GM21737 (cell line): ENCODE results near the gene TAS1R3.

Experiments used
- ATAC-seq: cut with Tn5 transposase; IDR thresholded peaks from one replicate; pipeline ENCODE4 v1.9.1; 2021; ENCODE audit warnings: mild to moderate bottlenecking, moderate library complexity; ENCODE audit not compliant: unreplicated experiment

TAS1R3 gene

DNA sequence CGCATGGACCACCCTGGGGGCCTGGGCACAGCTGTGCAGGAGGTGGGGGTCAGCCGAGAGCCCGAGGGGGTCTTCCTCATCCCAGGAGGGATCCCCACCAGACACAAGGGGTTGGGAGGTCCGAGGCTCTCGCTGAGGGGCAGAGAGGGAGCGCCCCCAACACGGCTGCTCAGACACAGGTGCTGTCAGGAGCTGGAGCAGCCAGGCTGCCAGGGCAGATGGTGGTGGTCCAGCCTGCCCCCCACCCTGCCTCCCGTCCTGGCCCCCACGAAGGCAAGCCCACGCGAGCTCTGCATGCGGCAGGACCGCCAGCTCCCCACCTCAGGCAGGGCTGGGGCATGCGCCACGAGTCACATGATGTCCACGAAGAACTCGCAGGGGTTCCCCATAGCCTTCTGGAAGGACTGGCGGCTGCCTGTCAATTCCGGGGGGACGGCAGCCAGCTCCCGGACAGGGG is 4.7 kb downstream of the TAS1R3 start:
- no peak for ATAC-seq

DNA sequence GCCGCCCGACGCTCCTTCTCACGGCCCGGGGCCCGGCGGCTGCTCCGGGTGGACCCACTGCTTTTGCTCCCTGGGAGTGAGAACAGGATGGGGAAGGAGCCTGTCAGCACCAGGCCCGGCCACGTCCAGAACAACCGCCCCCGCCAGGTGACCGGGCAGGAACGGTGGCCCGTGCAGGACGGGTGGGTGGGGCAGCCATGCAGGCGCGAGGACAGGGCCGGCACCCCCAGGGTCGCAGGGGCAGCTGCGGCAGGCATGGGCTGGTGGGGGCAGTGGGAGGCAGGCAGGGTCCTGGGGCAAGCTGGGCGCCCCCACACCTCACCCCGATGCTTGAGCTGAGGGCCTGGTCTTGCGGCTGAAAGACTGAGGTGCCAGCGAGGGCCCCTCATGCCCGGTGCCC is 5.4 kb downstream of the TAS1R3 start:
- ATAC-seq, result no peak

DNA sequence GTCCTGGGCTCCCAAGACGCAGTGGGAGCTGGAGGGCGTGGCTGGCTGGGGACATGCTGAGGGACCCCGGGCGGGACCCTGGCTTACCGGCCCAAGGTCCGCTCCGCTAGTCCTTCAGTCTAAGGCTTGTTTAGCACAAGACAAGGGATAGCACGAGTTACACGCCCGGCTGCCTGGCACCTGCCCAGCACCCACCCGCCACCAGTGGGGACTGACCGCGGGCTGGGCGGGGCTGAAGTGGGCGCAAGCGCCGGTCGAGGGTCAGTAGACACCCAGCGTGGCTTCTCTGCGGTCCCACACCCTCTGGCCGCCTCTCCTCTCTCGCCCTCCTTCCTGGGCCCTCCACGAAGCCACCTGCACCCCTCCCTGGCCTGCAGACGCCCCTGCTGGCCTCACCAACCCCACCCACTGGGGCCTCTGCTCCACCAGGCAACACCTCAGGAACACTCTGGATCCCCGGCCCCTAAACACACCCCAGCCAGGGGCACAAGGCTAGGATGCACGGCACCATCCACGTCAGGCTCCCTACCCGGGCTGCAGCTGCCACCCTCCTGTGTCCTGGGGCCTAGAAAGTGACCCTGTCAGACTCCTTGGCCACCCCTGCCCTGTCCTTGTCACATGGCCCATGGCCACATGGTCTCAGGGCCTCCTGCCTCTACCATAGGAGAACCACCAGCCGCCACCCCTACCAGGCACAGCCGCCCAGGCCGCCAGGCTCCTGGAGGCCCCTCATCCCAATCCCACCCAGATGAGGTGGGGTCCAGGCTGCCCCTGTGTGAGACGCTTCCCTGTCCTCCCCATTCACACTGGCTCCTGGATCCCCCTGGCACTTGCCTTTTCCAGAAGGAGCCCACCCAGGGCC is 6.1 kb downstream of the TAS1R3 start:
- ATAC-seq, result no peak

DNA sequence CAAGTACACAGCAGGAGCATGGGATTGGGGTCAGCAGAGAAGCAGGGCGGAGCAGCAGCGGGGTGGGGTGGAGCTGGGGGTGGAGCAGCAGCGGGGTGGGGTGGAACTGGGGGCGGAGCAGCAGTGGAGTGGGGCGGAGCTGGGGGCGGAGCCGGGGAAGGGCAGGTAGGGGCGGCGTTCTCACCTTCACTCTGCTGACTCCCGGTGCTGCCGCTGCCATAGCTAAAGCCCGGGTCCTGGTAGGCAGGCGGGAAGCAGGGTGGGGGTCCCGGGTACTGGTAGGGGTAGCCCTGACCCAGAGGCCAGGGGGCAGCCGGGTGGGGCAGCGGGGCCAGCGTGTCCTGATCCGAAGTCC is 6.7 kb downstream of the TAS1R3 start:
- ATAC-seq, result no peak

DNA sequence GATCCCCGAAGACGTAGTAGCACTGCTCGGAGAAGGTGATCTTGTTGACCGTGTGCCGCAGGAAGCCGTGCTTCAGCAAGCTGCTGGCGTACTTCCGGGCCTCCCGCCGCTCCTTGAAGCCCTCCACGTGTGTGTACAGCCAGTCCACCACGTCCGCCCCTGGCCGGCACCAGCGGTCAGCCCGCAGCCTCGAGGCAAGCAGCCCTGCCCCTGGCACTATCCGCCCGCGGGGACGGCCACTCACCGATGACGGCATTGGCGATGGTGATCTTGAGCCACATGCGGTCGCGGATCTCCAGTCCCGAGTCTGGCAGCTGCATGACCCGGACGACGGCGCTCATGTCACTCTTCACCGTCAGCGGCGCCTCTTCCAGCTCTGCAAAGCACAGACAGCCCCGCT is 7.2 kb downstream of the TAS1R3 start:
- ATAC-seq, result no peak

DNA sequence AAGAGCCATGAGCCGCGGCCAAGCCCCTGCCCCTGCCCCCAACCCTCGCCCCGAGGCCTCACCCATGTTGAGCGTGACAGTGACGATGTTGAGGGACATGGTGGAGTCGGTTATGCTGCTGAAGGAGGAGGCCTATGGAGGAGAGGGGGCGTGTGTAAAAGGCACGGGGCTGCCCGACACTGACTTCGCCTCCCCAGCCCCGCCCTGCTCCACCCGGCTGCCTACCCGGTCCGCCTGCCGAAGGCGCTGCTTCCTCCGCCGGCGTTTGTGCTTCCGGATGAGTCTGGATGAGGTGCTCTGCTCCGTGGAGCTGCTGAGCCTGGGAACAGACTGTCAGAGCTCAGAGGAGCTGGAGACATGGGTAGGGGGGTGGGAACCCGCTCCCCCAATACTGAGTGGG is 9.1 kb downstream of the TAS1R3 start:
- no peak for ATAC-seq

DNA sequence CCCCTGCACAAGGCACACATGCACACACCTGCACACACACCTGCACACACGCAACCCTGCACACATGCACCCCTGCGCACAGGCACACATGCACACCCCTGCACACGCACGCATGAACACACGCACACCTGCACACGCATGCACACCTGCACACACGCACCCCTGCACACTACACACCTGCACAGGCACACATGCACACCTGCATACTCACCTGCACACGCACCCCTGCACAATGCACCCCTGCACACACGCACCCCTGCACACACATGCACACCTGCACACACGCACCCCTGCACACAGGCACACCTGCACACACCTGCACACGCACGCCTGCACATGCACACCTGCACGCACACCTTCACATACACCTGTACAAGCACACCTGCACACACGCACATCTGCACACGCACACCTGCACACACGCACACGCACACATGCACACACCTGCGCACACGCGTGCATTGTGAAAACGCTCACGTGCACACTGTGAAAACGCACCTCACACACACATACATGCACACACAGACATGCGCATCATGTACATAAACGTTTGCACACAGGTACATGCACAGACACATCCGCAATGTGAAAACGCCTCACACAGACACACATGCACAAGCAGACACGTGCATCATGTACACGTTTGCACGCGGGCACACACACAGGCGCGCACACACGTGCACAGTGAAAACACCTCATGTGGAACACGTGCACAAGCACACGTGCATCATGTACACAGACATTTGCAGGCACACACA is 9.9 kb downstream of the TAS1R3 start:
- ATAC-seq, result no peak

DNA sequence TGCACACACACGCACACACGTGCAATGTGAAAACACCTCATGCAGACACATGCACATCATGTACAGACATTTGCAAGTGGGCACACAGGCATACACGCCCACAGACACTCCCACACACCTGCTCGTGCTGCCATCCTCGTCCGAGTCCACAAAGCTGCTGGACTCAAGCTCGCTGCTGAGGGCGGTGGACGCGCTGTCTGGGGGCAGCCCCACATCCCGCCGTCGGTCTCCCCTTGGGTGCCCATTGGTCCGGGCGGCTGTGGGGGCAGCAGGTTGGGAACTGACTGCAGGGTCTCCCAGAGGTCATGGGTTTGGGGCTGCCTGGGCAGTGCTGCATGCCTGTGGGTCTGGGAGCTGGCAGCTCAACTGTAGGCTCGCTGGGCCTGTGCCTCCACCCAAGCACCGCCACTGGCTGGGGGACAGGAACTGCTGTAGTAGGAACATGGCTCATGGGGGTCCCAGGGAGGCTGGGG is 10.5 kb downstream of the TAS1R3 start:
- no peak for ATAC-seq

DNA sequence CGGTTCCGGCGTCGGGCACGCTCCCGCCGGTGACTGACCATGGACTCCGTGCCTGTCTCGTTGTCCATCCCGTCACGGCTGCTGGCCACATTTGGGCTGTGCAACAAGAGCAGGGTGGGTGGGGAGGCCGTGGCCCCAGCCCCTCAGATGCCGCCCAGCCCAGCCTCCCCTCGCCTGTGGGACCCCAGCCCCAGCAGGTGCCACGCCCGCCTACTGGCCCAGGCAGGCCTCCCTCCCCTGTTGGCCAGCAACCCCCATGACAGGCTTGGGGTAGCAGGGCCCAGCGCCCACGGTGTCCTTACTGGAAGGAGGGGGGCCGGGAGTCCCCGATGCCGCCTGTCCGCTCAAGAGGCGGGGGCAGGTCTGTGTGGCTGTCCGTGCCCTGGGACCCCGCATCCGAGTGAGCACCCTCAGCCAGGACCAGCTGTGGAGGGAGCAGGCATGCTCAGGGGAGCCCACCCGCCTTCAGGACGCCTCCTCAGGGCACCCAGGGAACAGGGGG is 11.0 kb downstream of the TAS1R3 start:
- ATAC-seq, result no peak

DNA sequence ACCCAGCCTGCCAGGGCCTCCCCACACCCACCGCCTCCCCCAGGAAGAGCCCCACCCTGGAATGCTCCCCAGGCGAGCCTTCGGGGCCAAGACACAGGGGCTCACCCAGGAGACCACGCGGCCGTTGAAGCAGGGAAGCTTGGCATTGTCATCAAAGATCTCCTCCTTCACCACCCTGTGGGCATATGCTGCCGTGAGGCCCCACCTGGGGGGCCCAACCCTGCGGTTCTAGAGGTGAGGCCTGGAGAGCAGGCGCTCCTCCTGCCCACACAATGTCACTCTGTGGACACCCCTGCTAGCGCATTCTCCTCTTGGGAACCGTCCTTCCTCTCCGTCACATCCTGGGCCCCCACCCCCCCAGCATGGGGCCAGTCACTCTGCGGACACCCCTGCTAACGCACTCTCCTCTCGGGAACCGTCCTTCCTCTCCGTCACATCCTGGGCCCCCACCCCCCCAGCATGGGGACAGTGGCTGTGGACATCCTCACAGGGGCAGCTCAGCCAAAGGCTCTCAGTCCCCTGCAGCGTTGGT is 11.6 kb downstream of the TAS1R3 start:
- no peak for ATAC-seq

DNA sequence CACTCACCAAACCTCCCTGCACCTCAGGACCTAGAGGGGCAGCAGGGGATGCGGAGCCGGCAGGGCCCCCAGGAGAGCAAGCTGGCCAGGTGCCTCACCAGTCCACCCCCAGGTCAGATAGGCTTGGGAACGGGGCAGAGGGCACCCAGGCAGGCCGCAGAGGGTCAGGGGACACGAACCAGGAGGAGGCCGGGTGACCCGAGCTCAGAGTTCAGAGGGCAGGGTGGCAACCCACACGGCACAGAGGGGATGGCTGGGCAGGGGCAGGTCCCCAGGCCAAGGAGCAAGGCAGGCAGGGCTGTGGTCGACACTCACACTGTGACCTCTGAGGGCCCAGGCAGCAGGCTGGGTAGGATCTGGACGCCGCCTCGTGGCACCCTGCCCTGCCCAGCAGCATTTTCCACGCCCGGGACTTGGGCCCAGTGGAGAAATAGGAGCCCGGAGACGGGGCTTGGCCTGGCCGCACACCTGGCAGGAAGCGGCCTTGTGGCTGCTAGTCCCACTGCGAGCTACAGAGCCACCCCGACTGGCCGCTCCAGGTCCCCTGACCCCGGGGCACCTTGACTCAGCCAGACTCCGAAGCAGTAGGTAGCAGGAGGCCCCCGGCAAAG is 12.8 kb downstream of the TAS1R3 start:
- no peak for ATAC-seq

DNA sequence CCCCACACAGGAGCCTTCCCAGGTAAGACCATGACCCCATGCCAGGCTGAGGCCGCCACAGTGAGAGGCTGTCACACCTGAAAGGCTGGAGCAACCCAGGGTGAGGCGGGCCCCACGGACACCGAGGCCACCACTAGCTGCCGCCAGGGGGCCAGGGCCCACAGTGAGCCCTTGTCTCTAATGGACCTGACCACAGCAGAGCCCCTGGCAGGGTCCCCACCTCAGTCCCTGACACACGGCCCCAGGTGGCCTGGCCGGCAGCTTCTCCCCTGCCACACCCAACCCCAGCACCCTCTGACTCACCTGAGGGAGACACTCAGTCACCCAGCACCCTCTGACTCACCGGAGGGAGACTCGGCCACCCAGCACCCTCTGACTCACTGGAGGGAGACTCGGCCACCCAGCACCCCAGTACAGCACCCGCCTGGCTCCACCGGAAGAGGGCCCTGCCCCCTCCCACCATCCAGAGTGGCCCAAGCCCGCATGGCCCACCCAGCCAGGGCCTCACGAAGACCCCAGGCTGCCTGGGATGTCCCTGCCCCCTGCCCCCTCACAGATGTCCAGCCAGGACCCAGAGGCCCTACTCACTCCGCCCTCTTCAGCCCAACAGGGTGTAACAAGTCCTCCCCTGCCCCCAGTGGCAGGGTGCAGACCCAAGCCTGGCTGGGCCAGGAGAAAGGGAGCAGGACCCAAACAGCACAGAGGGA is 13.7 kb downstream of the TAS1R3 start:
- ATAC-seq, result no peak

DNA sequence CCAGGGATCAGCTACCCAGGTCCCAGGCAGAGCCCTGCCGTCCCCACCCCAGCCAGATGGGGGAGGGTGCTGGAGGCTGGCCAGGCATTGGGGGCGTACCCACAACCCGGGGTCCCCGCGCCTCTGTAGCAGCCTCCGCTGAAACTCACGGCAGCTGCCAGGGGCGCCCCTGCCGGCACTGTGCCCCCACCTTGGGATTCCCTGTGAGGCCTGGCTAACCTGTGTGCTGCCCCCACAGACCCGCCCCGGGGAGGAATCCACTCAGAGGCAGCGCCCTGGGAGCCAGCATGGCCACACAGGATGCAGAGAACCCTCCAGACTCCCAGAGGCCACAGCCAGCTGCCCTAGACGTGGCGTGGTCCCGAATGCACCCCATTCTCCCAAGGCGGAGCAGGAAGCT is 14.3 kb downstream of the TAS1R3 start:
- no peak for ATAC-seq

DNA sequence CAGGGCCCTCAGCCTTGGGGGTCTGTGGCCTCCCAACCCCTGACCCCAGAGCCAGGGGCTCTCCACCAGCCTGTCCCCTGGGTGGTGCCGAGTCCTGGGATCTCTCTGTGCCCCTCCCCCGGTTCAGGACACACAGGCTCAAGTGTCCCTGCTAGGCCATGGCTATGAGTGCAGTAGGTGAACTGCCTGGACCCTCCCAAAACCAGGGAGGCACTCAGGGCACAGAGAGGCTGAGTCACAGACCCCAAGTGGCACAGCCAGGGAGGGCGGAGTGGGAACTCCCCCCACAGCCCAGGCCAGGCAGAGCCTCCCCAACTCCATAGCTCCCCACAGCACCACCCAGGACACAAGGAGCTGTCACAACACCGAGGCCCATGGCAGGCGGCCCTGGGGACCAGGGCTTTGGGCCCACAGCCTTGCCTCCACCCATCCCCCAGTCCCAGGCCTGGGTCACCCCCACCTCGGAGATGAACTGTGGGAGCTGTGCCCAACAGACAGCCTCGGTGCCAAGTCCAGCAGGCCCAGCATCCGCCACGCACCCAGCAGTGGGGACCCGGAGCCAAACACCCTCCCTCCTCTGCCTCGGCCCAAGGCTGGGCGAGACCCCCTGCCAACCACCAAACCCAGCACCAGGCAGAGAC is 14.9 kb downstream of the TAS1R3 start:
- no peak for ATAC-seq

DNA sequence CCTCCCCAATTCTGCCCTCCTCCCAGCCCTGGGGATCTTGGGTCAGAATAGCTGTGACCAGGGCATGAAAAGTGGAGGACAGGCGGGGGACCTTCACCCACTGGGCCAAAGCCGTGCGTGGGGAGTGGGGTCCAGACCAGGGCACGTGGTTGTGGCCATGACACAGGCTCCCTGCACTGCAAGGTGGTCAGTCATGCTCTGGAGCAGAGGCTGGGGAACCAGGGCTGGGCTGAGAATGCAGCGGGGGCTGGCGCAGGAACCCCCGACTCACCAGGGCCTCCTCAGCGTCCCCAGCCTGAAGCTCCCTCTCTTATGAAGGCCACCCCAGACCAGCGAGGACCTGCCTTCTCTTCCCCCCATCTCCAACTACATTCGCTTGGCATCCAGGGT is 15.4 kb downstream of the TAS1R3 start:
- no peak for ATAC-seq

DNA sequence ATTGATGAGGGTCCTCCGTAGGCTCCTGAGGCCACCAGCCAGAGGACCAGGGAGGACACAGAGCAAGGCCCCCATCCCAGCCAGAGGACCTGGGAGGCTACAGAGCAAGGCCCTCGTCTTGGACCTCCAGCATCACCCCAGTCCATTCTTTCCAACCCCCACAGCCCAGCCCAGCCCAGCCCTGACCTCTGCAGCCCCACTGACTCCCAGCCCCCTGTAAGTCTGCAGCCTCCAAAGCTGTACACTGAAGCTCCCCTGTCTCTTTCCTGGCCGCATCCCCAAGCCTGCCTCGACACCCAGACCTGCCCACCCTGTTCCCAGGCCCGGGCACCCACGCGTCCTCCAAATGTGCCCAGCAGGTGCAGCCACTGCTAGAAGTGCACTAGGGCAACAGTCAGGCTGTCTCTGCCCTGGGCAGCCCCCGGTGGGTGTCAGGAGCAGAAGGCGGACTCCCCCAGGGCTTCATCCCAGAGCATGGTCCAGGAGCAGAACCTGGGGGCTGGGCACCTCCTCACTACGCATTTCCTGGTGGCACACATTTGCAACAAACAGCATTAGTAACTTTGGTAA is 16.0 kb downstream of the TAS1R3 start:
- no peak for ATAC-seq

DNA sequence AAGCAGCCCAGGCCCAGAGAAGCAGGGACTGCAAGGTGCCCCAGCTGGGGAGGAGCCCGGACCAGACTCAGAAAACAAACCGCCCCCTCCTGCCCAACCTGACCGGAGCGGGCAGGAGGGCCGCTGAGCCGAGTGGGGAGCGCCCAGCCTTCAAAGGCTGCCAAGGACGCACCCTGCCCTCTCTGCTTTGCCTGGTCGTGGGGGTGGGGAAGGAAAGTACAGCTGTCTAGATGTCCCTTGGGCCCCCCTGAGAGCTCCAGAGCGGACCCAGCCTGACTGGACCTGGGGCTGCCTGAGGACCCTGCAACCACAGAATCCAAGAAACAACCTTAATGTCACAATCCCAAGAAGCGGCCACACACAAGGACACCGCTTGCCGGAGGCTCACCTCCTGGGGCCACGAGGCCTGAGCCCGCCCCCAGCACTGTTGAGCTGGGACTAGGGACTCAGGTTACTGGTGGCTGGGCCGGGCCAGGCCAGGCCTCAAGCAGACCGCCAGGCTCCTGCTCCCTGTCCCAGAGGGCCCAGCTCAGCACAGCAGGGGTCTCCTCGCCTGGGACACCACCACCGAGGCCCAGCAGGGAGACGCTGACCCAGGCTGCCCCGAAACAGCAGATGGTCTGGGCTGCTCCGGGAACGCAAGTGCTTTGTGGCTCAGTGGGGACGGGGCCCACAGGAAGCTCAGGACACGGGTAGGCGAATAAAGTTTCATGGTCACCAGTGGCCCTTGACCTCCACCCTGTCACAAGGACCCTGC is 16.8 kb downstream of the TAS1R3 start:
- ATAC-seq, result no peak

DNA sequence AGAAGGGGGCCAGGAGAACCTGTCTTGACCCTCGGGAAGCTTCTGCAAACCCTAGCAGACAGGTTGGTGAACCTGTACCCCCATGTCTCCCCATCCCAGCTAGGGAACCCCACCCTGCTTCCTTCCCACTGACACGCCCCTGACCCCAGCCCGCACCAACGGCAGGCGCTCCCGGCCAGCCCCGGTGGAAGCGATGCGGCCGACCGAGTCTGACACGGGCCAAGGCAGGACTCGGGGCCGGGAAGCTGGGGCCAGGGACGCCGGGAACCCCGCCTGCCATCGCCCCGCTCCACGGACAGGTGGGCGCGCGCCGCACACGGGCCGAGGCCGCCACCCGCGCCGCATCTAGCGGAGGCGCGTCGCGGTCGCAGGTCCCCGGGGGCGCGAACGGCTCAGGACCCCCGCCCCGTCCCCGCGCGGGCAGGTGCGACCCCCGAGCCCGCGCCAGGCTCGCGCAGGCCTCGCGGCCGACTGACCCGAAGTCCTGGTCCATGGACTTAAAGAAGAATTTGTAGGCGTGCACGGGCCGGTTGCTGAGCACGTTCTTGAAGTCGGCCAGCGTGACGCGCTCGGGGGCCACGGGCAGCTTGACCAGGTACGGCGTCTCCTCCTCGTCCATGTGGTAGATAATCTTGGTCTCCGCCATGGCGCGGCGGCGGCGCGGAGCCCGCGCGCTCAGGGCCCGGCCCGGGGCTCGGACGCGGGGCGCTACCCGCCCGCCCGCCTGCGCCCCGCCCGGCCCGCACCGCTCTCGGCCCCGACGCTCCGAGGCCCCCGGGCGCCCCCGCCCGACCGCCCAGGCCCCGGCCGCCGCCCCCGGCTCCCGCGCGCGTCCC is 17.6 kb downstream of the TAS1R3 start:
- ATAC-seq, result peak; percentile 33
